ENCODE results near the gene NOTCH2.

NOTCH2 gene

GRCh38 chr1:119966681-119967080 is 102.8 kb downstream of the NOTCH2 start:
- peaks cover 59% of the 10 kb centered on the region for H3K36me3 ChIP-seq (ENCODE audit: insufficient read depth, low read length)
- no peaks in the 10 kb centered on the region for H3K4me1 ChIP-seq (ENCODE audit: insufficient read depth, low read length)
- no peak overlapping the region for H3K9ac ChIP-seq (ENCODE audit: low read length)
- no peaks in the 10 kb centered on the region for H3K27me3 ChIP-seq (ENCODE audit: control insufficient read depth in 1 of 2, insufficient read depth in 2 of 2, low read length in 2 of 2)
- H3K9me3 ChIP-seq (ENCODE audit: low read length), result no peaks in the 10 kb centered on the region
- no peak overlapping the region for H3K27ac ChIP-seq (ENCODE audit: low read depth, low read length)
- H3K4me3 ChIP-seq (ENCODE audit: low read depth in 1 of 2, low read length in 2 of 2), result no peak overlapping the region

GRCh38 chr1:119966020-119966419 is 103.4 kb downstream of the NOTCH2 start:
- Histone ChIP-seq H3K9ac (ENCODE audit: low read length) (no peak overlapping the region), H3K36me3 (ENCODE audit: insufficient read depth, low read length) (peaks cover 53% of the 10 kb centered on the region), H3K27me3 (ENCODE audit: control insufficient read depth in 1 of 2, insufficient read depth in 2 of 2, low read length in 2 of 2) (no peaks in the 10 kb centered on the region), H3K9me3 (ENCODE audit: low read length) (no peaks in the 10 kb centered on the region), H3K27ac (ENCODE audit: low read depth, low read length) (no peak overlapping the region), H3K4me3 (ENCODE audit: low read depth in 1 of 2, low read length in 2 of 2) (no peak overlapping the region), H3K4me1 (ENCODE audit: insufficient read depth, low read length) (no peaks in the 10 kb centered on the region)

- Histone ChIP-seq H3K9ac (ENCODE audit: low read length) (no peak overlapping the region), H3K36me3 (ENCODE audit: insufficient read depth, low read length) (peaks cover 53% of the 10 kb centered on the region), H3K4me1 (ENCODE audit: insufficient read depth, low read length) (no peaks in the 10 kb centered on the region)
These were observed 104.6 kb downstream of the NOTCH2 start for GRCh38 chr1:119964673-119965363.

GRCh38 chr1:119962296-119962968 is 107.0 kb downstream of the NOTCH2 start:
- Histone ChIP-seq H3K9ac (ENCODE audit: low read length) (no peak overlapping the region), H3K36me3 (ENCODE audit: insufficient read depth, low read length) (peaks cover 59% of the 10 kb centered on the region), H3K4me3 (ENCODE audit: low read depth in 1 of 2, low read length in 2 of 2) (no peak overlapping the region), H3K27ac (ENCODE audit: low read depth, low read length) (no peak overlapping the region), H3K4me1 (ENCODE audit: insufficient read depth, low read length) (no peaks in the 10 kb centered on the region), H3K9me3 (ENCODE audit: low read length) (no peaks in the 10 kb centered on the region), H3K27me3 (ENCODE audit: control insufficient read depth in 1 of 2, insufficient read depth in 2 of 2, low read length in 2 of 2) (no peaks in the 10 kb centered on the region)

More at GRCh38 chr1:119964673-119965363, 104.6 kb downstream of the NOTCH2 start:
- Histone ChIP-seq H3K4me3 (ENCODE audit: low read depth in 1 of 2, low read length in 2 of 2) (no peak overlapping the region), H3K27ac (ENCODE audit: low read depth, low read length) (no peak overlapping the region), H3K27me3 (ENCODE audit: control insufficient read depth in 1 of 2, insufficient read depth in 2 of 2, low read length in 2 of 2) (no peaks in the 10 kb centered on the region), H3K9me3 (ENCODE audit: low read length) (no peaks in the 10 kb centered on the region)

- H3K27ac ChIP-seq (ENCODE audit: low read depth, low read length), result no peak overlapping the region
These were observed 109.0 kb downstream of the NOTCH2 start for GRCh38 chr1:119960501-119960900.

GRCh38 chr1:119959268-119960220 is 109.9 kb downstream of the NOTCH2 start:
- Histone ChIP-seq H3K4me1 (ENCODE audit: insufficient read depth, low read length) (no peaks in the 10 kb centered on the region), H3K4me3 (ENCODE audit: low read depth in 1 of 2, low read length in 2 of 2) (no peak overlapping the region), H3K27me3 (ENCODE audit: control insufficient read depth in 1 of 2, insufficient read depth in 2 of 2, low read length in 2 of 2) (no peaks in the 10 kb centered on the region), H3K36me3 (ENCODE audit: insufficient read depth, low read length) (peaks cover 49% of the 10 kb centered on the region), H3K27ac (ENCODE audit: low read depth, low read length) (no peak overlapping the region), H3K9ac (ENCODE audit: low read length) (no peak overlapping the region), H3K9me3 (ENCODE audit: low read length) (no peaks in the 10 kb centered on the region)

More at GRCh38 chr1:119960501-119960900, 109.0 kb downstream of the NOTCH2 start:
- Histone ChIP-seq H3K9me3 (ENCODE audit: low read length) (no peaks in the 10 kb centered on the region), H3K36me3 (ENCODE audit: insufficient read depth, low read length) (peaks cover 49% of the 10 kb centered on the region), H3K4me1 (ENCODE audit: insufficient read depth, low read length) (no peaks in the 10 kb centered on the region), H3K27me3 (ENCODE audit: control insufficient read depth in 1 of 2, insufficient read depth in 2 of 2, low read length in 2 of 2) (no peaks in the 10 kb centered on the region), H3K4me3 (ENCODE audit: low read depth in 1 of 2, low read length in 2 of 2) (no peak overlapping the region), H3K9ac (ENCODE audit: low read length) (no peak overlapping the region)

GRCh38 chr1:119958223-119958622 is 111.2 kb downstream of the NOTCH2 start:
- H3K36me3 ChIP-seq (ENCODE audit: insufficient read depth, low read length), result peaks cover 55% of the 10 kb centered on the region
- no peak overlapping the region for H3K27ac ChIP-seq (ENCODE audit: low read depth, low read length)
- H3K4me3 ChIP-seq (ENCODE audit: low read depth in 1 of 2, low read length in 2 of 2), result no peak overlapping the region
- no peaks in the 10 kb centered on the region for H3K9me3 ChIP-seq (ENCODE audit: low read length)
- H3K9ac ChIP-seq (ENCODE audit: low read length), result no peak overlapping the region
- no peaks in the 10 kb centered on the region for H3K4me1 ChIP-seq (ENCODE audit: insufficient read depth, low read length)
- no peaks in the 10 kb centered on the region for H3K27me3 ChIP-seq (ENCODE audit: control insufficient read depth in 1 of 2, insufficient read depth in 2 of 2, low read length in 2 of 2)

- Histone ChIP-seq H3K4me1 (ENCODE audit: insufficient read depth, low read length) (no peaks in the 10 kb centered on the region), H3K27ac (ENCODE audit: low read depth, low read length) (no peak overlapping the region), H3K36me3 (ENCODE audit: insufficient read depth, low read length) (peaks cover 54% of the 10 kb centered on the region)
These were observed 113.2 kb downstream of the NOTCH2 start for GRCh38 chr1:119956306-119956705.

GRCh38 chr1:119954476-119955422 is 114.7 kb downstream of the NOTCH2 start:
- Histone ChIP-seq H3K9me3 (ENCODE audit: low read length) (no peaks in the 10 kb centered on the region), H3K9ac (ENCODE audit: low read length) (no peak overlapping the region), H3K36me3 (ENCODE audit: insufficient read depth, low read length) (peaks cover 65% of the 10 kb centered on the region), H3K27ac (ENCODE audit: low read depth, low read length) (no peak overlapping the region), H3K27me3 (ENCODE audit: control insufficient read depth in 1 of 2, insufficient read depth in 2 of 2, low read length in 2 of 2) (no peaks in the 10 kb centered on the region), H3K4me1 (ENCODE audit: insufficient read depth, low read length) (no peaks in the 10 kb centered on the region), H3K4me3 (ENCODE audit: low read depth in 1 of 2, low read length in 2 of 2) (no peak overlapping the region)

More at GRCh38 chr1:119956306-119956705, 113.2 kb downstream of the NOTCH2 start:
- H3K9me3 ChIP-seq (ENCODE audit: low read length), result no peaks in the 10 kb centered on the region
- H3K4me3 ChIP-seq (ENCODE audit: low read depth in 1 of 2, low read length in 2 of 2), result no peak overlapping the region
- no peak overlapping the region for H3K9ac ChIP-seq (ENCODE audit: low read length)
- H3K27me3 ChIP-seq (ENCODE audit: control insufficient read depth in 1 of 2, insufficient read depth in 2 of 2, low read length in 2 of 2), result no peaks in the 10 kb centered on the region

- H3K27ac ChIP-seq (ENCODE audit: low read depth, low read length), result no peak overlapping the region
- no peaks in the 10 kb centered on the region for H3K4me1 ChIP-seq (ENCODE audit: insufficient read depth, low read length)
- peaks cover 58% of the 10 kb centered on the region for H3K36me3 ChIP-seq (ENCODE audit: insufficient read depth, low read length)
- no peaks in the 10 kb centered on the region for H3K27me3 ChIP-seq (ENCODE audit: control insufficient read depth in 1 of 2, insufficient read depth in 2 of 2, low read length in 2 of 2)
- H3K9me3 ChIP-seq (ENCODE audit: low read length), result no peaks in the 10 kb centered on the region
- no peak overlapping the region for H3K4me3 ChIP-seq (ENCODE audit: low read depth in 1 of 2, low read length in 2 of 2)
- H3K9ac ChIP-seq (ENCODE audit: low read length), result no peak overlapping the region
These were observed 116.0 kb downstream of the NOTCH2 start for GRCh38 chr1:119953266-119953998.

All from muscle layer of colon (tissue), 2 donors.